ENCODE data around the gene GJB6.

The GJB6 gene

DNA sequence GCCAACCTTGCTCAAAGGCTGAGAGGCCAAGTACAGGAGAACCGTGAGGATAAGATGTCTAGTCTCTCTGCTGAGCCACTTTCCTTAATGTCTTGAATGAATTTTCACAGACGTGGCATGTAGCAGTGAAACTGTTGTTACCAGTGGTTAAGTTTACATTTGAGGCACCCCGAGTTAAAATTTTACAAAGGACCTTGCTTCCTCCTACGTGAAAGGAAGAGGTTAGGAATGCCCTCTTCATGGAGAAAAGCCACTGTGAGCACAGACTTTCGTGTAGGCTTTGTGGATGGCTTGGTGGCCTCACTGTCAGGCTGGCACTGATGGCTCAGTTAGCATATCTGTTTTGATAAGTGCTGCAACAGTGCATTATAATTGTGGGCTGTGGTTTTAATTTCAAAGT is 42.0 kb downstream of the GJB6 start:
- in situ Hi-C loops (cut with MboI; ENCODE audit: low pct_unique_long_range_greater_than_20kb, low sequenced_read_pairs, unreplicated experiment) = loop anchor here (25.0 kb wide), 2 partner anchors 647 to 722 kb away; partner anchors contain the start of gene XPO4
- no peak for DNase-seq (ENCODE audit: low spot score)
- no peak for TF ChIP-seq CTCF (IDR thresholded peaks at IDR 0.05; ENCODE audit: extremely low read depth, insufficient read depth, missing control alignments)

- peak; percentile 32 for TF ChIP-seq CTCF (IDR thresholded peaks at IDR 0.05; ENCODE audit: extremely low read depth, insufficient read depth, missing control alignments)
- DNase-seq (ENCODE audit: low spot score) = no peak
- in situ Hi-C loops (cut with MboI; ENCODE audit: low pct_unique_long_range_greater_than_20kb, low sequenced_read_pairs, unreplicated experiment) = loop anchor here (10.0 to 25.0 kb wide), 3 partner anchors 296 to 723 kb away; partner anchors contain the start of gene XPO4
These were observed 43.2 kb downstream of the GJB6 start for GRCh38 chr13:20188667-20189553.

DNA sequence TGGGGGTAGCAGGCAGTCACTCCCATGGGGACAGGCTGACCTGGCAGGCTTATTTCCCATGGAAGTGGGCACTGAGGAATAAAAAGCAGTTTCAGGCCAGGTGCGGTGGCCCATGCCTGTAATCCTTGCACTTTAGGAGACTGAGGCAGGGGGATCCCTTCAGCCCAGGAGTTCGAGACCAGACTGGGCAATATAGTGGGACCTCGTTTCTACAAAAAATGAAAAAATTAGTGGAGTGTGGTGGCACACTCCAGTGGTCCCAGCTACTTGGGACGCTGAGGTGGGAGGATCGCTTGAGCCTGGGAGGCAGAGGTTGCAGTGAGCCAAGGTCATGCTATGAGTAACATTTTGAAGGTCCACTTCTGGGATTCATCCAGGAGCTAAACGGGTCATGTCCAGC is 45.3 kb downstream of the GJB6 start:
- in situ Hi-C loops (cut with MboI; ENCODE audit: low pct_unique_long_range_greater_than_20kb, low sequenced_read_pairs, unreplicated experiment) = loop anchor here (10.0 to 25.0 kb wide), 3 partner anchors 298 to 726 kb away; partner anchors contain the start of gene XPO4
- no peak for DNase-seq (ENCODE audit: low spot score)

GRCh38 chr13:20185366-20186056 is 46.6 kb downstream of the GJB6 start:
- in situ Hi-C loops (cut with MboI; ENCODE audit: low pct_unique_long_range_greater_than_20kb, low sequenced_read_pairs, unreplicated experiment) = loop anchor here (10.0 to 25.0 kb wide), 3 partner anchors 299 to 727 kb away; partner anchors contain the start of gene XPO4
- TF ChIP-seq CTCF (IDR thresholded peaks at IDR 0.05; ENCODE audit: extremely low read depth, insufficient read depth, missing control alignments) = no peak
- DNase-seq (ENCODE audit: low spot score) = no peak

More for the DNA sequence above, 45.3 kb downstream of the GJB6 start:
- TF ChIP-seq CTCF (IDR thresholded peaks at IDR 0.05; ENCODE audit: extremely low read depth, insufficient read depth, missing control alignments) = no peak

DNA sequence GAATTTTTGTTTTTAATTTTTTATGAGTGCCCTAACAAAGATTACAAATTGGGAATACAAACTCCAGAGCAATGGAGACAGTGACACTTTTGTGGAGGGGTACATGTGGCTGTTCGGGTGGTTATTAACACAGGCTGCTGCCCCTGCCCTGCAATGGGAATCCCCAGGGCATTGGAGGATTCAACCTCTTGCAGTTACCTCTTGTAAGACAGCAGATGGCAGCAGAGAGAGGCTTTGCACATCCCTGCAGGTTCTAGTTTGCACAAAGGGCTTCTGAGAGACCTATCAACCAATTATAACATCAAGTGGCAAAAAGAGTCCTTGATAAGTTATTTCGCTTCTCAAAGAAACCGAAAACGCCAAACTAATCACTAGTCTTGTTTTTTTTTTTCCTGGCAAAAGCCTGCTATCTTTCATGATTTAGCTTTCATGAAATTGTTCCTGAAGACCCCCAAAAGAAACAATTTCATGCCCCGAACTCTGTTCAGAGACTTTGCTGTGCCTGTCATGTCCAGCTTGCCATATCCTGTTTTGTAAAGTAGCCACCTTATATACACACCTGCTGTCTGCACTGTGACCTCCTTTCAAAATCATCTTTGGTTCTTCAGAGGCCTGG is 49.8 kb downstream of the GJB6 start:
- in situ Hi-C loops (cut with MboI; ENCODE audit: low pct_unique_long_range_greater_than_20kb, low sequenced_read_pairs, unreplicated experiment) = loop anchor here (10.0 to 25.0 kb wide), 3 partner anchors 302 to 730 kb away; partner anchors contain the start of gene XPO4
- TF ChIP-seq CTCF (IDR thresholded peaks at IDR 0.05; ENCODE audit: extremely low read depth, insufficient read depth, missing control alignments) = peak; percentile 83

GRCh38 chr13:20181188-20181587 is 50.9 kb downstream of the GJB6 start:
- TF ChIP-seq CTCF (IDR thresholded peaks at IDR 0.05; ENCODE audit: extremely low read depth, insufficient read depth, missing control alignments) = no peak
- in situ Hi-C loops (cut with MboI; ENCODE audit: low pct_unique_long_range_greater_than_20kb, low sequenced_read_pairs, unreplicated experiment) = loop anchor here (10.0 to 25.0 kb wide), 3 partner anchors 304 to 731 kb away; partner anchors contain the start of gene XPO4
- no peak for DNase-seq (ENCODE audit: low spot score)

More for the DNA sequence above, 49.8 kb downstream of the GJB6 start:
- DNase-seq (ENCODE audit: low spot score) = peak; percentile 86
